ENCODE data around the gene ADGRG1.

DNA sequence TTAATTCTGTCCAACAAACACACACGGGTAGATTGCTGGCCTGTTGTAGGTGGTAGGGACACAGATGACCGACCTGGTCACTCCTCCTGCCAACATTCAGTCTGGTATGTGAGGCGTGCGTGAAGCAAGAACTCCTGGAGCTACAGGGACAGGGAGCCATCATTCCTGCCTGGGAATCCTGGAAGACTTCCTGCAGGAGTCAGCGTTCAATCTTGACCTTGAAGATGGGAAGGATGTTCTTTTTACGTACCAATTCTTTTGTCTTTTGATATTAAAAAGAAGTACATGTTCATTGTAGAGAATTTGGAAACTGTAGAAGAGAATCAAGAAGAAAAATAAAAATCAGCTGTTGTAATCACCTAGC, 36.2 kb downstream of the ADGRG1 start:
- no peak for TF ChIP-seq POLR2A (IDR thresholded peaks at IDR 0.05)
- no peak for TF ChIP-seq POLR2AphosphoS5 (IDR thresholded peaks at IDR 0.05)
